ENCODE results near the gene KIAA1217. TPM values are rescaled to one million over a fixed set of nuclear protein-coding genes. Genes with fewer than 3 reads are reported as not detected.
"Not testable (repeated sequence)": the region's sequence is repeated elsewhere in the genome, so short reads cannot be mapped to it uniquely, and the experiment has no call there.

Gene KIAA1217
- total RNA-seq, 1 donor from 2014 or later, result 73.2 TPM

DNA sequence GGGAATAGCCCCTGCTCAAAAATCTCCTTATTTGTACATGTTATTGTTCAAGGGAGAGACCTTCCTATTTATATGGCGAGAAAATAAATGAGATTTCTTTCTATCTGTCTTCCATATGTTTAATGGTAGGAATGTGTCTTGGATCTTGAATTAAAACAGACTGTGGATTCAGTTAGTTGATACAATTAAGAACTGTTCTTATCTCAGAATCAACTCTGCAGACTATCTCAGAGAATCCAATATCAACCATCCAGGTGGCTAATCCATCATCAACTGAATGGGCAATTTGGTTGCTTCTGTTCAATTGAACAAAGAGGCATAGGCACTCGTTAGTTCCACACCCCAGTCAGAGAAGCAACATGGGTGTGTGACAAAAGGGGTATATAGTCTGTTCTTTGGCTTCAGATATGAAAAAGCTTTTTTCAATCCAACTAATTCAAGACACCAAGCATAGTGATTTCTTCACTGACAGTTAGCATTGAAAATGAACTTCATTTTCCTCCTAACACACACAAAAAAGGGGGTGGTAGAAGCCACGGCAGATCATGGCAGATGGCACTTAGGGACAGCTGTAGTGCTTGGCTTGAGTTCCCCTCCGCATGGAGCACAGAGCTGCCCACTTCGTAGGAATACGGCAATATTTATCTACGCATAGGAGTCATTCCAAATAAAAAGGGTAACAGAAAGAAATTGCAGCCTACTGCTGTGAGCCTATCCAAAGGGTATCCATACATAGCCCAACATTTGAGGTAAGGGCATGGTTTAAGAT, 135.9 kb downstream of the KIAA1217 start:
- DNase-seq (ENCODE audit: extremely low spot score, unreplicated experiment), result no peak
- Mint-ChIP-seq H3K4me3 (no peak overlapping the region), H3K27ac (peak overlapping the region; percentile 72), H3K36me3 (peaks cover 34% of the 10 kb centered on the region), H3K27me3 (no peaks in the 10 kb centered on the region), H3K9me3 (no peaks in the 10 kb centered on the region), H3K4me1 (ENCODE audit: unreplicated experiment) (peaks cover 61% of the 10 kb centered on the region)
- TF ChIP-seq, protein P1, sequence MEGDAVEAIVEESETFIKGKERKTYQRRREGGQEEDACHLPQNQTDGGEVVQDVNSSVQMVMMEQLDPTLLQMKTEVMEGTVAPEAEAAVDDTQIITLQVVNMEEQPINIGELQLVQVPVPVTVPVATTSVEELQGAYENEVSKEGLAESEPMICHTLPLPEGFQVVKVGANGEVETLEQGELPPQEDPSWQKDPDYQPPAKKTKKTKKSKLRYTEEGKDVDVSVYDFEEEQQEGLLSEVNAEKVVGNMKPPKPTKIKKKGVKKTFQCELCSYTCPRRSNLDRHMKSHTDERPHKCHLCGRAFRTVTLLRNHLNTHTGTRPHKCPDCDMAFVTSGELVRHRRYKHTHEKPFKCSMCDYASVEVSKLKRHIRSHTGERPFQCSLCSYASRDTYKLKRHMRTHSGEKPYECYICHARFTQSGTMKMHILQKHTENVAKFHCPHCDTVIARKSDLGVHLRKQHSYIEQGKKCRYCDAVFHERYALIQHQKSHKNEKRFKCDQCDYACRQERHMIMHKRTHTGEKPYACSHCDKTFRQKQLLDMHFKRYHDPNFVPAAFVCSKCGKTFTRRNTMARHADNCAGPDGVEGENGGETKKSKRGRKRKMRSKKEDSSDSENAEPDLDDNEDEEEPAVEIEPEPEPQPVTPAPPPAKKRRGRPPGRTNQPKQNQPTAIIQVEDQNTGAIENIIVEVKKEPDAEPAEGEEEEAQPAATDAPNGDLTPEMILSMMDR (conservative IDR thresholded peaks at IDR 0.05), result no peak

GRCh38 chr10:24346877-24347519, 138.1 kb downstream of the KIAA1217 start:
- peaks cover 64% of the 10 kb centered on the region for H3K4me1 Mint-ChIP-seq (ENCODE audit: unreplicated experiment)
- no peak overlapping the region for H3K4me3 Mint-ChIP-seq
- peaks cover 25% of the 10 kb centered on the region for H3K36me3 Mint-ChIP-seq
- H3K9me3 Mint-ChIP-seq, result no peaks in the 10 kb centered on the region
- DNase-seq (ENCODE audit: extremely low spot score, unreplicated experiment), result no peak
- no peaks in the 10 kb centered on the region for H3K27me3 Mint-ChIP-seq
- H3K27ac Mint-ChIP-seq, result no peak overlapping the region
- TF ChIP-seq, protein P1 (conservative IDR thresholded peaks at IDR 0.05), result no peak

DNA sequence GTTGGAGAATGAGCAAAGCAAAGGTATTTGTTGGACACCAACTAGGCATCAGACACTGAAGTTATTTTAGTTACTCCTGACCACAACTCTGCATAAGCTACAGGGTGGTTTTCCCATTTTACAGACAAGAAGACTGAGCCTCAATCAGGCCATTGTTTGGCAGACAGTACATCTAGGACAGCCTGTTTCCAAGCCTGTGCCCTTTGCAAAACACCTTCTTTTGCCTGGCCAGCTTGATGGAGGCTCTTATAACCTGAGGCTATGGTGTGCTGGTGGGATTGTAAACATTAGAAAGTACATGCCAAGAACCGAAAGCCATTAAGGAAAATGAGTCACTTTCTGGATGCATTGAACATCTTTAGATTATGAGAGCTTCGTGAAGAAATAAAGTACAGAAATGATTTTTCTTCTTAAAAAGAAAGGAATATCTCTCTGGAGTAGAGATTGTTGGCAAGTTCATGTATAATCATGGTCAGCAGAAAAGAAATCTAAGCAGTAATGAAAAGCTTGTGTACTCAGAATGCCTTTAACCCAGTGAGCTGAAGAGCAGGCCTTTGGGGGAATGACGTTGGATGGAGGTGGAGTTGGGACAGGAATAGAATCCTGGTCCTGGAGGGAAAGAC, 140.6 kb downstream of the KIAA1217 start:
- no peaks in the 10 kb centered on the region for H3K9me3 Mint-ChIP-seq
- peak overlapping the region; percentile 23 for H3K4me3 Mint-ChIP-seq
- peaks cover 69% of the 10 kb centered on the region for H3K4me1 Mint-ChIP-seq (ENCODE audit: unreplicated experiment)
- TF ChIP-seq, protein P1 (conservative IDR thresholded peaks at IDR 0.05), result no peak
- H3K36me3 Mint-ChIP-seq, result peaks cover 26% of the 10 kb centered on the region
- H3K27me3 Mint-ChIP-seq, result no peaks in the 10 kb centered on the region
- no peak for DNase-seq (ENCODE audit: extremely low spot score, unreplicated experiment)
- H3K27ac Mint-ChIP-seq, result peak overlapping the region; percentile 21

GRCh38 chr10:24350070-24350921, 141.4 kb downstream of the KIAA1217 start:
- H3K36me3 Mint-ChIP-seq, result peaks cover 20% of the 10 kb centered on the region
- DNase-seq (ENCODE audit: extremely low spot score, unreplicated experiment), result no peak
- peak overlapping the region; percentile 21 for H3K27ac Mint-ChIP-seq
- peaks cover 66% of the 10 kb centered on the region for H3K4me1 Mint-ChIP-seq (ENCODE audit: unreplicated experiment)
- peak overlapping the region; percentile 29 for H3K4me3 Mint-ChIP-seq
- TF ChIP-seq, protein P1 (conservative IDR thresholded peaks at IDR 0.05), result no peak
- H3K9me3 Mint-ChIP-seq, result no peaks in the 10 kb centered on the region
- H3K27me3 Mint-ChIP-seq, result no peaks in the 10 kb centered on the region

- peaks cover 18% of the 10 kb centered on the region for H3K36me3 Mint-ChIP-seq
- H3K4me3 Mint-ChIP-seq; H3K9me3 Mint-ChIP-seq; H3K27me3 Mint-ChIP-seq; DNase-seq (ENCODE audit: extremely low spot score, unreplicated experiment): not testable (repeated sequence)
- H3K27ac Mint-ChIP-seq, result peak overlapping the region; percentile 19
- peaks cover 62% of the 10 kb centered on the region for H3K4me1 Mint-ChIP-seq (ENCODE audit: unreplicated experiment)
These were observed 141.9 kb downstream of the KIAA1217 start for GRCh38 chr10:24350922-24351225.
